HG03575 (cell line): Measurements from ENCODE around the gene UGT2A2.

Experiments
- ATAC-seq: cut with Tn5 transposase; IDR thresholded peaks from one replicate; pipeline ENCODE4 v1.9.1; 2021; ENCODE audit not compliant: unreplicated experiment, insufficient number of reproducible peaks, low FRiP score; ENCODE audit errors: extremely low read depth

UGT2A2 gene

GRCh38 chr4:69583543-69583942 is 55.9 kb downstream of the UGT2A2 start:
- no peak for ATAC-seq

- ATAC-seq = no peak
Measured at GRCh38 chr4:69577245-69577644, 62.2 kb downstream of the UGT2A2 start.

DNA sequence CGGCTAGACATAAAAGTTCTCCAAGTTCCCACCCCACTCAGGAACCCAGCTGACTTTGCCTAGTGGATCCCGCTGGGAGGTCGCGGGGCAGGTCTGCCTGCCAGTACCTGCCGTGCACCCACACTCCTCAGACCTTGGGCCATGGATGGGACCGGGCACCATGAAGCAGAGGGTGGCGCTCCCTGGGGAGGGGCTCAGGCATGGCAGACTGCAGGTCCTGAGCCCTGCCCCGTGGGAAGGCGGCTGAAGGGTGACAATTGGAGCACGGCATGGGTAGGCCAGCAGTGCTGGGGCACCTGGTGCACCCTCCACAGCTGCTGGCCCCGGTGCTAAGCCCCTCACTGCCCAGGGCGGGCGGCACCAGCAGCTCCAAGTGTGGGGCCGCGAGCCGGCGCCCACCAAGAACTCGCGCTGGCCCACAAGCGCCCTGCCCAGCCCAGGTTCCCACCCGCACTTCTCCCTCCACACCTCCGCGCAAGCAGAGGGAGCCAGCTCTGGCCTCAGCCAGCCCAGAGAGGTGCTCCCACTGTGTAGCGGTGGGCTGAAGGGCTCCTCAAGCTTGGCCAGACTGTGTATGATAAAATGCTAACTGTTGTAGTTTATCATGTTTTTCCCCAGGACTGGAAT is 63.1 kb downstream of the UGT2A2 start:
- no peak for ATAC-seq

DNA sequence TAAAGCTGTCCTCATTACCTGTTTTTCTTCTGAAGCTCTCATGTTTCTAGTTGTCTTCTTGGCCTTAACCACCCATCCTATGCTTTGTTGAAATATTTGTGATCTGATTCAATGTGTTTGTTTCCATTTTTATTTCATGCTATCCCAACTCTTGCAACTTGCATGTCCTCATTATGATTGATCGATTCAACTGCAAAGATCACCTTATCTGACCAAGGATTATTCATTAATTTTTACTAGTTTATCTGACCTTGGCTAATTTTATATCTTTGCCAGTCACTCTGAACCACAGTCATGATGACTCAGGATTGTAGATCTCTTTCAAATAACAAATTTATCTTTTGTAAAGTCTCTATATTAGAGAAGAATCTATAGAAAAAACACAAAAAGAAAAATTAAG is 70.7 kb downstream of the UGT2A2 start:
- no peak for ATAC-seq

DNA sequence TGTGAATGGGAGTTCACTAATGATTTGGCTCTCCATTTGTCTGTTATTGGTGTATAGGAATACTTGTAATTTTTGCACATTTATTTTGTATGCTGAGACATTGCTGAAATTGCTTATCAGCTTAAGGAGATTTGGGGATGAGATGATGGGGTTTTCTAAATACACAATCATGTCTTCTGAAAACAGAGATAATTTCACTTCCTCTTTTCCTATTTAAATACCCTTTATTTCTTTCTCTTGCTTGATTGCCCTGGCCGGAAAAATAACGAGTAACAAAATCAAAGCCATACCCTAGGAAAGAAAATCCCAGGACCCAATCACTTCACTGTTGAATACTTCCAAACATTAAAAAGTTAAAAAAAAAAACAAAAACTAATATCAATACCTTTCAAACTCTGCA is 76.0 kb downstream of the UGT2A2 start:
- ATAC-seq = no peak

GRCh38 chr4:69549651-69550050 is 89.8 kb downstream of the UGT2A2 start:
- no peak for ATAC-seq

DNA sequence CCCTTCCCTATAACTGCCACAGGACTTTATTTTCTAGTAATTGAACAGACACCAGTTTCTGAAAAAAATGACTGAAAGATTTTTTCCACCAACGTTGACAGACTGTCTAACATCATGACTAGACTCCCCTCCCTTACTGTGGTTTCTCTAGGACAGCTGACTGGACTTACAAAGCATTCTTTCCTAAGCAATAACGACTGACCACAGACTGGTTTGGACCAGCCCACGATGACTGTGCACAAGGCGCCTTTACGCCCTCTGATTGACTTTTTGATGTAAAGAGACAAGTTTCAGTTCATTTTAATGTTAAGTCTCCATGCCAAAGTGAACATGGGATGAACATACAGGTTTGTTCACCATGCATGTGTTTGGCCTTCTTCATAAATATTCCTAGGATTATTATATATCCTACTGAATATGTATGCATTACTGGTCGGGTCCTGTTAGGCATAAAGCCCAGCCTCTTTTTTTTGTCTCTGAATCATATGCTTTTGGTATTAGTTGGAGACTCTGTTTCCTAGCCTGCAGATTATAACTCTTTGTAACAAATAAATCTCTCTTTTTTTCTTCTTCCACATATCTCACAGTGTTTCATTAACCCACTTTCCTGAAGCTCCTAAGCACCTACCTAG is 93.2 kb downstream of the UGT2A2 start:
- ATAC-seq = no peak
